Glomerular visceral epithelial cell (primary cell): ENCODE data around the gene ZFPM1.
"Not testable (repeated sequence)": the region's sequence is repeated elsewhere in the genome, so short reads cannot be mapped to it uniquely, and the experiment has no call there.

Experiments
- DNase-seq: peaks from one replicate; pipeline ENCODE4 v3.0.0-alpha.2; 2016; ENCODE audit errors: extremely low spot score

Gene ZFPM1

DNA sequence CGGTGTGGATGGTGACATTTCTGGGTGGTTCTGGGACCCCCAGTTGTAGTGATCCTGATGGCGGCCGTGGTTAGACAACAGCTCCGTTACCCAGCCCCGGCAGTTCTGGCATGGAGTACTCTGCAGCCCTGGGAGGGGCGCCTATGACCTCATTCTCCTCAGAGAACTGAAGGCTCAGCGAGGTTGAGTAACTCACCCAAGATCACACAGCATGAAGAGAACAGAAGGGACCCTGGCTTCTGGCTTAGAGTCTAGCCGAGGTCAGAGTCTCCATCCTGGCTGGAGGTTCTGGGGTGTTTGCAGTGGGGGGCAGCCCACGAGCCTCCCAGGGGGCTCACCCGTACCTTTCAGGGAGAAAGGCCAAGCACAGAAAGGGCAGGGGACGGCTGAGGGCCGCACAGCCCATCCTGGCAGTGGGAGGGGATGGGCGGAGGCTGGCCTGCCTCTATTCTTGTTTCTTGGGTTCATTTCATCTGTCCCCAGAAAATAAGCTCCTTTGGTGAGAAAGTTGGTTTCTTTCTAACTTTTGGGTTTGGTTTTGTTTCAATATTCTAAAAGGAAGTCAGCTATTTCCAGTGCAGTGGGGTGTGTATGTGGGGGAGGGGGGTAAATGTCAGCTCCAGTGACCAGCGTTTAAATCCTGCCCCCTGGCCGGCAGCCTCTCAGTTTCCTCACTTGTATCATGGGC is 13.2 kb downstream of the ZFPM1 start:
- no peak for DNase-seq

DNA sequence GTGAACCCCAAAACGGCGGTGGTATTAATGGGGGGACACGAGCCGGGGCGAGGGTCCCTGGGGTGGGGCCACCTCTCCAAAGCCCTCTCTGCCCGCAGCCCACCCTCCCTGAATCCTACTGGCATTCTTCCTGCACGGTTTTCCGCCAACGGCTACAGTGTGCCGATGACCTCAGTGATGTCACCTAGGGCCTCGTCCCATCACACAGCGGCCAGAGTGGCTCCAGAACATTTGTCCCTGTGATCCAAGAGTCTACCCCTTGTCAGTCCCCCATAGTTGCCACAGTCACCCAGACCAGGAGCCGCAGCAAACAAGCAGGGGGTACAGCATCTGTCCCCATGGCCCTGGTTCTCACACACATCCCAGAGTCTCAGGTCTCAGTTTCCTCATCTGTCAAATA is 13.9 kb downstream of the ZFPM1 start:
- no peak for DNase-seq

DNA sequence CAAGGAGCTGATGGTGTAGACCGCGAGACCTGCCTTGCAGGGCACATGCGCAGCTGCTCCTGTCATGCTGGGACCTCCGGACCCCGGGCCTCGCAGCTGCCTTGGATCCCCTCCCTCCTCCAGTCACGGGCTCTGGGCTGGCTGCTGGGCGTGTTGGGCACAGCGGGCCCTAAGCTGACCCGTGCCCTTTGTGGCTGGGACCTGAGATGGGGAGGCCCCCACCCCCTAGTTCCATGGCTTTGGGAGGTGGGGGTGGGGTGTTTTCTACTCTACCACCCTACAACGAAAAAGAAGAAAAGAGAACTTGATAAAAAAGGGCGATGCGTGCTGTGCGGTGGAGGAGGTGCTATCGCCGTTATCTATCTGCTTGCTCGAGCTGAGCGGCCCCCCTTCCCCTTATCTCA is 14.5 kb downstream of the ZFPM1 start:
- DNase-seq = no peak

DNA sequence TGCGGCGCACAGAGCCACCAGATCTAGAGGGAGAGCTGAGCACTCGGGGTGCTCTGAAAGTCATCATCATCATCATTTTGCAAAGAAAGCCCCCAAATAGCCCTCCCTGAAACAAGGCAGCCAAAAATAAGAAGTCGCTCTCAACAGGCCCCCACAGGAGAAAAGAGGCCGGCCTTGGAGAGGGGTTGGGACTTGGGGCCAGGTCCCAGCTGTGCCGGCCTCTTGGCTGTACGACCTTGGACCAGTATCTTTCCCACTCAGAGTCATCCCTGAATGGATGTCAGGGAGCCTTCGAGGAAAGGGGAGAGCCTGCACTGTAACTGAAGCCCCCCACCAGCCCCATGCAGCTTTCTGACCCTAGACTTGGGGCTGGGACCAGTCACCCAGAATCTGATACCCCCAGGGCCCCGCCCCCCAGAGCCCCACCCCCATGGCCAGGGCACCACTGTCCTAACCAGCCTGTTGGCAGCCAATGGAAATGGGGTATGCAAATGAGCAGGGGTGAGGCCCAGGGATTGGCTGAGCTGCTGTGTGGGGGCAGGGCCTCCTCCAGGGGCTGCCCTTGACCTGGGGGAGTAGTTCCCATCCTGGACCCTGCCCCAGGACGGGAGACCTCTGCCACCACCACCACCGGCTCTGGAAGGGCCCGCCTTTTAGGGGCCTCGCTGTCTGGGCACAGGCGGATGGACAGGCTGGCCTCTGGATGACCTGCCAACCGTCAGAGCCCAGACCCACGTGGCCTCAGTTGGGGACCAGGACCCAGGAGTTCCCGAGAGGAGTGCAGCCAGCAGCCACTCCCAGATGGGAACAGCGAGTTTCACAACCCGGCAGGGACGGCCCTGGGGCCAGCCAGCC is 15.4 kb downstream of the ZFPM1 start:
- DNase-seq = peak; percentile 8

DNA sequence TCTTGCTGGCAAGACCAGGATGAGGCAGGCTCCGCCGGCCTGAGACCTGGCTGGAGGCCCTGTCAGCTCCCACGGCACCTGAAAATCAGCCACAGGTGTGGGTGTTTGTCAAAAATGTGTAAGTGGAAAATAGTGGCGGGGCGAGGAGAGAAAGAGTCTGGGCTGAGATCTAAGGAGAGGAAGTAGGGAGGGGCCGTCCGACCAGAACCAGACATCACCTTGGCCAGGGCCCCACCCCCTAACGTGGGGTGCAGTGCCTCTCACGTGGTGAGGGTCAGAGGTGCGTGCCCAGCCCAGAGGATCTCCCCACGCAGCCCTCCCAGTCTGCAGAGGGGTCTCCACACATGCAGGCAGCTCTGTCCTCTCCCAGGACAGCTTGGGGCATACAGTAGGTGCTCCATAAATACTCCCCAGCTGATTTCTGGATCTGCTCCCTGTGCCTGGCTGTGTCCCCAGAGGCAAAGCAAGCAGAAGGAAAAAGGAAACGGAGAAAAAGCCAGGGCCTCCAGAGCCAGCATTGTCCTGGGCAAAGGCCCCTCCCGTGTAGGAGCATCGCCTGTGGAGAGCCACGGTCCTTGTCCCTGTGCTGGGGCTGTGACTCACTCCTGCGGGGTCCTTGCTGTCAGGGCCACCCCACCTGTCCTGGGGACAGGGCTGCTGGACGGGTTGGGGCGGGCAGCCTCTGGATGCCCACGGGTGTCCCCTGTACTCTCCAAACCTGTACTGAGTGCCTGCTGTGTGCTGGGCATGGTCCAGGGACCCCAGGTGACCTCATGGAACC is 16.7 kb downstream of the ZFPM1 start:
- DNase-seq = no peak

DNA sequence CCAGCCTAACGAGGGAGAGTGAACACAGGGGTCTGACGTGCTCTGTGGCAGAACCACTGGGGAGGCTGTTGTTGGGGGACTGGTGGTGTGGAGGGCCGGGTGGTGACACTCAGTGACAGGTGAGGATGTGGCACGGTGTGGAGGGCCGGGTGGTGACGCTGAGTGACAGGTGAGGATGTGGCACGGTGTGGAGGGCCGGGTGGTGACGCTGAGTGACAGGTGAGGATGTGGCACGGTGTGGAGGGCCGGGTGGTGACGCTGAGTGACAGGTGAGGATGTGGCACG is 17.3 kb downstream of the ZFPM1 start:
- not testable (repeated sequence) for DNase-seq

DNA sequence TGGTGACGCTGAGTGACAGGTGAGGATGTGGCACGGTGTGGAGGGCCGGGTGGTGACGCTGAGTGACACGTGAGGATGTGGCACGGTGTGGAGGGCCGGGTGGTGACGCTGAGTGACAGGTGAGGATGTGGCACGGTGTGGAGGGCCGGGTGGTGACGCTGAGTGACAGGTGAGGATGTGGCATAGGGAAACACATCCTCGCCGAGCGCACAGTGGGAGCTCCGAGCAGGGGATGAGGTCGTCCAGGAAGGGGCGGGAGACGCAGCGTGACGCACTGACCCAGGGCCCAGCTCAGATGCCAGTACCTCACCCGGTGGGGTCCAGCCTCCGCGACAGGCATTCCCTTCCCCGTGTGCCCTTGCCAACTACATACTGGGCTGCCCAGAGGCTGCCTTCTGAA is 17.6 kb downstream of the ZFPM1 start:
- not testable (repeated sequence) for DNase-seq

DNA sequence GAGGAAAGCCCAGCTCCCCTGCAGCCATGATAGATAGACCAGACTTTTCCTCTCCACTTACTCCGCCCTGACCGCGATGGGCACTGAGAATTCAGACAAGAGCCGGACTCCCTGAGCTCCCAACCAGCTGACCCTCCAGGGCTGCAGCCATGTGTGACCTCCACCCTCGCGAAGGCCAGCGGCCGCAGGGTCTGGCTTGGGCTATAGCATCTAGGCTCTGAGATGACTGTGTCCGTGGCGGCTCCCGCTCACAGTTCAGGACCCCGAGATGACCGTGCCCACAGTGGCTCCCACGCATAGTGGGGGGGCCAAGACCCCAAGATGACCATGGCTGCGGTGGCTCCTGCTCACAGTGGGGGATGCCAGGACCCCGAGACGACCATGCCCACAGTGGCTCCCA is 18.0 kb downstream of the ZFPM1 start:
- no peak for DNase-seq

DNA sequence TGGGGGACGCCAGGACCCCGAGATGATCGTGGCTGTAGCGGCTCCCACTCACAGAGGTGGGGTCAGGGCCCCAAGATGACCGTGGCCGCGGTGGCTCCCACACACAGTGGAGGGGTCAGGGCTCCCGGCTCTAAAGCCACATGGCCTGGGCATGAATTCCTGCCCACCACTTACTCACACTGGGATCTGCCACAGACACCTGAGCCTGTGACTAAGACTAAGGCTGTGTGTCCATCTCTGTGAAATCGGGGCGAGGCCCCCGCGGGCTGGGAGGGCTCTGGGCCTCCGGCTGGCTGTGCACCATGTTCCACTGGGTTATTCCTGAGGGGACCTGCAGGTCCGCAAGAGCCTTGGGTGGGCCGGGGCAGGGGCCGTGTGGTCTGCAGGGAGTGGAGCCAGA is 18.5 kb downstream of the ZFPM1 start:
- DNase-seq = no peak

DNA sequence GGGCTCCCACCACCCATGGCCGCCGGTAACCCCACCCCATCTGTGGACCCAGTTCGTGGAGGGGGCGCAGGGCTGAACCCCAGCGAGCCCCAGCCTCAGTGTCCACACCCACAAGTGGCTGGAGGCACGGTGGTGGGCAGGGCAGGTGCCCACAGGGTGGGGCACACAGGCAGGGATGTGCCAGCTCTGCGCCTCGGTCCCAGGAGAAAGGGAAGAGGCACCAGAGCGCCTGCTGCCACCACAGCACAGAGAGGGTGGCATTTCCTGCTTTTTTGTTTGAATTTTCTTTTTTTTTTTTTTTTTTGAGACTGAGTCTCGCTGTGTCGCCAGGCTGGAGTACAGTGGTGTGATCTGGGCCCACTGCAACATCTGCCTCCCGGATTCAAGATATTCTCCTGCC is 19.0 kb downstream of the ZFPM1 start:
- DNase-seq = no peak

DNA sequence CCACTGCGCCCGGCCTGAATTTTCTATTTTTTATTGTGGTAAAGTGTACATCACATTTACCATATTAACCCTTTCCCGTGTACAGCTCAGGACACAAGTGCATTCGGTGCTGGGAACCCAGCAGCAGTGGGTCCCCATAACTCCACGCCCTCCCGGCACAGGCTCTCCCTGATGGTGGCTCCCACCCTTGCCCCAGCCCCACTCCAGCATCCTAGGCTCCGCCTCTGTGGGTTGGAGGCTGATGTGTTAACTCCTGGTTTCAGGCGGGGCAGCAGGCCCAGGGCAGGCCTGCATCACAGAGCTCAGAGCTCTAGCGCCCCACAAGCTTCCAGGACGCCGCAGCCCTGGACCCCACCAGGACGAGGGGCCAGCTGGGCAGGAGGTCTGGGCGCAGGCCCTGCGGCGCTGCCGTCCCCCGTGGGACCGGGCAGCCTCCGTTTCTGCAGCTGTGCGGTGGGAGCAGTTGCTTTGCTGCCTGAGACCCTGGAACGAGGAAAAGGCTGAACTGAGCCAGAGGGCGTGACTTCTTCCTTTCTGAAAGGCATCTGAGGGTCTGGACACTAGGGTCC is 19.6 kb downstream of the ZFPM1 start:
- no peak for DNase-seq

DNA sequence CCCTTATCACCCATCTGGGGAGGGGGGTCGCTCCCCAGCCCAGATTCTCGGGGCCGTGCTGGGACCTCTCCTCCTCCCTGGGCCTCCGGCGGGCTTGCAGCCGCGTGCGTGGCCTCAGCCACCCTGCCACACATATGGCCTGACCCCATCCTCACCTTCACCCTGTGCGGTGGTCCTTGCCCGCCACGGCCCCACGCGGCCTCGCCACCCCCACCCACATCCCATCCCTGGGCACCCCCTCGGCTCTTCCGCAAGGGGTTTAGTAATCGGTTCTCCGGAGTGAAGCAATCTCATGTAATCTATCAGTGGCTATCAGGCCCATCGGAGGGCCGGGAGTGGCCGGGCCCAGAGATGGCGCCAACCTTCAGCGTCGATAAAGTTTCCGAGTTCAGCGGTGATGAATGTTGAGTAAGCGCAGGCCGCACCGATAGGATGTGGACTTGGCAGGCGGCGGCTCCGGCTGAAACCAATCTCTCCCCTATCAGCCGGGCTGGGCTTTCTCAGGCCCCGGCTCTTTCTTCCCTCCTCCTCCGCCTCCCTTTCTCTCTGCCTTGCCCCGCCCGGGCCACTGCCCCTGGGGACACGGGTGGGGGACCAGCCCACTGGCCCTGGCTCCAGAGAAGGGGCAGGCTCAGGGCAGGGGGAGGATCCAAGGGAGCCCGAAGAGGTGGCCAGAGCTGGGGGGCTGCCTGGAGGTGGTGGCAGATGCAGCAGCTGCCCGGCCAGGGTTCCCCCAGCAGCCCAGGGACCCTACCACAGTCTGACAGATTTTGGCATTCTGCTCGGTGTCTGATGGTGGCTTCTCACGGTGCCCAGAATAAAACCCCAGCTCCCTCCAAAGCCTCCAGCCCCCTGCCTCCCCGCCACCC is 20.8 kb downstream of the ZFPM1 start:
- DNase-seq = no peak

DNA sequence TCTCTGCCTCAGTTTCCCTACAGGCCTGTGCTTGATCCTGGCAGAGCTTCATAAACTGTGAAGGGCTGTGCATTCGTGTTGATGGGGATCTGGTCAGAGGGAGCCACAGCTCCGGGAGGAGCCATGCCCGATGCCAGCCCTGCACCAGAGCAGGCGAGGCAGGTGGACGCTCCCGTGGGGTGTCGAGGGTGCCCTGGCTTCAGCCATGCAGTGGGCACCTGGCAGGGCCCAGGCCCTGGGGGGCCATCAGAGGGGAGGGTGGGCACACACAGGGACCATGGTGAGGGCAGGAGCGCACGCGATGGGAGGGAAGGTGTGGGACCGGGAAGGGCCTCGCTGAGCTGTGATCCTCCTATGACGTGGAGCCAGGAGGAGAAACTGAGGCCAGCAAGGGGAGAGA is 22.0 kb downstream of the ZFPM1 start:
- no peak for DNase-seq

DNA sequence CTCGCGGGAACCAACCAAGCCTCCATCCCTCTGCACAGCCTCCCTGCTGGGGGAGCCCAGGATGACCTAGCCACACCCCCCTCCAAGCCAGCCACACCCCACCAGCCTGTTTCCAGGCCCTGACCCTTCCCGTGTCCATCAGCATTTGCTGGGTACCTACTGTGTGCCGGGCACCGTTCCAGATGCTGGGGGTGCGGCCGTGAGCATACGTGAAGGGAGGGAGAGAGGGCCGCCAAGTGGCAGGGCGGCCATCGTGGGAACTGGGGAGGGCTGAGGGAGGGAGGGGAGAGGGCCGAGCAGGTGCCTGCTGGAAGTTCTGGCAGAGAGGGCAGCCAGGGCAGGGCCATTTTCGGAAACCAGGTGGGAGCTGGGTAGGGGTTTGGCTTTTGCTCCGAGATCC is 23.1 kb downstream of the ZFPM1 start:
- no peak for DNase-seq

DNA sequence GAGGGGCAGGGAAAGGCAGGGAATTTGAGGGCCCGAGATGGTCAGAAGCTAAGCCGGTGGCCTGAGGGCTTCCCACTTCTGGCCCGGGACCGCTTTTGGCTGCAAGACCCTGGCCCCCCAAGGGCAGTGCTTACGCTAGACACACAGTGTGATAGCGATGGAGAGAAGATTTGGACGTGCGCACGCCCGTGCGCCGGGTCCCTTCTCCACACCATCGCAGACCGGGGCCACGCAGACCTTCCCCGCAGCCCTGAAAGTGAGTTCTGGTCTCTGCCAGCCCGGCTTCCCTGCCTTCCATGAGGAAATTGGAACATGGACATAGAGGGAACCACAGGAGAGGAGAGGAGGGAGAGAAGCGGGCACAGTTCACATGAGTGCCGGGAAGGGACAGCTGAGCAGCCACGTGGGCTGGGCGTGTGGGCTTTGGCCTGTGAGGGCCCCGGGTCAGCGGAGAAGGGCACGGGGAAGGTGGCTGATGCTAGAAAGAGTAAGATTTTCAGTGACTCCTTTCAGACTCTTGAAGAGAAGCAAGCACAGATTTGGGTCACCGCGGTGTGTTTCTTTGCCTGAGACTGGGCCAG is 23.8 kb downstream of the ZFPM1 start:
- no peak for DNase-seq

DNA sequence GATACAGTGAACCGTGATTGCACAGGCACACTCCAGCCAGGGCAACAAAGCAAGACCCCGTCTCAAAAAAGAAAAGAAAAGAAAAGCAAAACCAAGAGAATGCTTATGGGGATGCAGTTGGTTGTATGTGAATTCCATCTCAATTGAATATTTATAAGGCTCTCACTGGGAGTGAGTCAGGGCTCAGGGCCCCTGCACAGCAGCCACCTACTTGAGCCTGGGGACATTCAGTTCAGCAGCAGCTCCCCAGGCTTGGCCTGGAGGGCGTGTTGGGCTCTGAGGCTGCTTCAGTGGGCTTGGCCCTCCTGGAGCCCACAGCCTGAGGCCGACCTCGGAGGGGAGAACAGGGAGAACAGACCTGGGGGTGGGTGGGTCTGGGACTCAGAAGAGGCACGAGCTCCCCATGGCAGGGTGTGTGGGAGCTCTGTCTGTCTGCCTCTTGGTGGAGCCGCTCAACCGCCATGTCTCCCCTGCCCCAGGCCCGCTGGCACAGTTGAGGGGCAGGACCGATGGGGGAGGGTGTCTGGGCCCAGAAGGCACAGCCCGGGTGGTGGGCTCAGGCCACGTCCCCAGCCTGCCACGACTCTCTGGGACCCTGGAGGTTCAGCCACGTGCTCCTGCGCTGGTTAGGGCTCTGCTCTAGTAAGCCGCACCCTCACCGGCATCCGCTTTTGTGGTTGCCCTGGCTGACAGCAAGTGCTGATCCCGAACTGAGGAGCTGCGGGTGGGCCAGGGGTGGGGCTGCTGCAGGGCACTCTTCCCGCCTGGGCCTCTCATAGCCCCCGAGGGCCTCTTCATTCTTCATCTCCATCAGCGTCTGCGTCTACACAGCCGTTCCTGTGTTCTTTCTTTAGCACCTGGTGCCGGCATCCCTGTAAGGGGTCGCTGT is 24.8 kb downstream of the ZFPM1 start:
- DNase-seq = no peak

DNA sequence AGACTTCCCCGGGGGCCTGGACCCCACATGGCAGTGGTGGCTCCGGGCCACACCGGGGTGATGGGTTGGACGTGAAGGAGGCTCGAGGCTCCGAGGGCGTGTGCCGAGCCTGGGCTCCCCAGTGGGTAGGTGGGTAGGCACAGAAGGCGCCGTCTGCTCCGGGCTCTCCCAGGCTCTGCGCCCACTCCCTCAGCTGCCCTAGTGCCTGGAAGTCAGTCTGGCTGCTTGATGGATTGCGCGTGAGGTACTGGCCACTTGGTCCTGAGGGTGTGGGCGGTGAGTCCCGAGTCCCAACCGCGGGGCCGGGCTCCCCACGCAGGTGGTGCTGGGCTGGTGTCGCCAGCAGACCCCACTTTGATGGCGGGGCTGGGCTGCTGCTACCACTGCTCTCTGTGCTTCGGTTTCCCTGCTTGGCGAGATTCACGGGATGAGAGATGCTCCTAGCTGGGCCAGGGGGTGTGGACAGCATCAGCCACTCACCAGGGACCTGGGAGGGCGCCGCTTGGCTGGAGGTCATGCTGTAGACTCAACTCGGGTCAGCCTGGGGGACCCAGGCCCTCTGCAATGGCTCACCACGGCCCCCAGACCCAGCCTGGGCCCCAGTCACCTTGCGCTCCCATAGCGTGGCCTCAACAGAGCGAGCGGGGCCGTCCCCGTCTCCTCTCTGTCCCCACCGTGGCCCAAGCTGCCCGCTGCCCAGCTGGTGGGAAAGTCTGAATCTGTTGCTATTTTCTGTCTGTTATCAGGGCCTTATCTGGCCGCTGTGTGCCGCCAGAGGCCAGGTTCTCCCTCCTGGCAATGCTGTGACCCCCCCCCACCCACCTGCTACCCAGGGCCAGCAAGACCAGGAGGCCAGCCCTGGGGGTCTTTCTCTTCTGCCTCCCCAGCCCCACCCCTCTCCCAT is 26.1 kb downstream of the ZFPM1 start:
- no peak for DNase-seq

DNA sequence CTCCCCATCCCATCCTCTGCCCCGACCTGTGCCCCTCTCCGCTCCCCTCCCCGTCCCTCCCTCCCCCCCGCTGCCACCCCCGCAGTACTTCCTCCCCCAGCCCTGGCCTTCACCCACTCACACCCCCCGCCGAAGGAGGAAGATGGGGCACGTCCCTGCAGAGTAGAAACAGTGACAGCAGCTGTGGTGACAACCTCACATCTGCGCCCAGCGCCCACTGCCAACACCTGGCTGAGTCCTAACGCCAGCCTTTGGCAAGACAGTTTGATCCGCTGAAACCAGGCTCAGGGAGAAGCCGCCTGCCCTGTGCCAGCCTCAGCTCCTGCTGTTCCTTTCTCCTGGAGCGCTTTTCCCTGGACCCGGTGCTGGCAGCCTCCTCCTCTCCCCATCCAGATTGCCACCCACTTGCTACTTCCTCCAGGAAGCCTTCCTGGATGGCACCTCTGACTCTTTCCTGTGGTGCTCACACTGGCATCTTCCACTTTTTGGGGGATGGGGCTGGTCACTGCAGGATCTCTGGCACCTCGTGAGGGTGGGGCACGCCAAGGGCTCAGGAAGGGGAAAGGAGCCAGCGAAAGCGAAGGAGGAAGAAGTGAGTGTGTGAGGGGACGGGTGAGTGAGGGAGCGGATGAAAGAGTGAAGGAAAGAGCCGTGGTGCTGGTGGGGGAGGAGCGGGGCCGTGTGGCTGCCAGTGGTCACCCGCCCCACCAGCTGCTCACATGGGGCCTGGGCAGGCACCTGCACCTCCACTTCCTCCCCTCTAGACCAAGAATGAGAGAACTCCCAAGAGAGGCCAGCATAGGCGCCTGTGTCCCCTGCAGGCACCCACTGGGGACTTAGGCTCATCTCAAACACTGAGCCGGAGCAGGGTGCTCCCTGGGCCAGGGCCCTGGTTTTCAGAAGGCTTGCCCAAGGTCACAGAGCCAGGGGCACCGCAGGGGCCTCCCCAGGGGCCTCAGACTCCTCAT is 27.0 kb downstream of the ZFPM1 start:
- DNase-seq = no peak
